ENCODE measurements around the gene EDIL3.

The EDIL3 gene

DNA sequence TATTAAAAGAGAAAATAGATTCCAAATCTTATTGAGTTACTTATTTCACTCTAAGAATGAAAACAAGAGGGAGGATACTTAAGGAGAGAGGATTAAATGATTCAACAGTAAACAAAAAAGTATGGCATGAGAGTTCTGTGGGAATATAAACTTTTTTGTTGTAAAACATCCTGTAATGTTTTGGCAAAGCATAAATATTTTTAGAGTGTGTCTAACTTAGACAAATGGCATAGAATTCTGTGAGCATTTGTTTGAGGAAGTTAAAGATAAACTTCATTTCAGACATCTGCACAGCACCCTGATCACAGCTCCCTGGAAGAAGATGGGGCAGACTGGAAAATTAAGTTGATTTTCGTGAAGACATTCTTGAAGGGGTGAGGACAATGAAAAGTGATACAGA is 417.3 kb downstream of the EDIL3 start:
- Mint-ChIP-seq H3K4me1 (no peaks in the 10 kb centered on the region), H3K4me3 (no peak overlapping the region), H3K27me3 (no peaks in the 10 kb centered on the region), H3K27ac (no peak overlapping the region), H3K36me3 (no peaks in the 10 kb centered on the region), H3K9me3 (no peaks in the 10 kb centered on the region)
- ATAC-seq (replicated peaks) (no peak), DNase-seq (no peak)

DNA sequence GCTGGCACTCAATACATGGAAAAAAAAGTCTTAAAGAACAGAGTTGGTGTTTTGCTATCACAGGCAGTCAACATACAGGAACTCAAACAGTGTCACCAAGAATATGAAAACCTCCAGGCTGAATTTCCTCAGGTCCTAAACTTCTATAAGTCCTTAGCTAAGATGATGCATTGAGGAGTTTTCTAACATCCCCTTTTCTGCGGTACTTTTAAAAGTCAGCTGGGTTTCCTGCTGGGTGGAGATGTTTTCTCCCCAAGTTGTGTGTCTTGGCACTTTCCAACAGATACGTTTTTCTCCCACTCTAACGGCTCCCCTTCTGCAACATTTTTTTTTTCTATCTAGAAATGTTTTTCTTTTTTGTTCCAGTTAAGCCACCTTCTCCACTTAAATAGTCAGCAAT is 419.2 kb downstream of the EDIL3 start:
- Mint-ChIP-seq H3K27ac (no peak overlapping the region), H3K4me3 (no peak overlapping the region), H3K4me1 (no peaks in the 10 kb centered on the region), H3K9me3 (no peaks in the 10 kb centered on the region), H3K27me3 (no peaks in the 10 kb centered on the region), H3K36me3 (no peaks in the 10 kb centered on the region)
- ATAC-seq (replicated peaks) (no peak), DNase-seq (no peak)

- no peak for ATAC-seq (replicated peaks)
- no peak for DNase-seq
- no peak overlapping the region for H3K27ac Mint-ChIP-seq
- no peak overlapping the region for H3K4me3 Mint-ChIP-seq
- H3K36me3 Mint-ChIP-seq, result no peaks in the 10 kb centered on the region
- no peaks in the 10 kb centered on the region for H3K9me3 Mint-ChIP-seq
- H3K4me1 Mint-ChIP-seq, result no peaks in the 10 kb centered on the region
- H3K27me3 Mint-ChIP-seq, result no peaks in the 10 kb centered on the region
Measured at GRCh38 chr5:83964271-83964670, 420.4 kb downstream of the EDIL3 start.

DNA sequence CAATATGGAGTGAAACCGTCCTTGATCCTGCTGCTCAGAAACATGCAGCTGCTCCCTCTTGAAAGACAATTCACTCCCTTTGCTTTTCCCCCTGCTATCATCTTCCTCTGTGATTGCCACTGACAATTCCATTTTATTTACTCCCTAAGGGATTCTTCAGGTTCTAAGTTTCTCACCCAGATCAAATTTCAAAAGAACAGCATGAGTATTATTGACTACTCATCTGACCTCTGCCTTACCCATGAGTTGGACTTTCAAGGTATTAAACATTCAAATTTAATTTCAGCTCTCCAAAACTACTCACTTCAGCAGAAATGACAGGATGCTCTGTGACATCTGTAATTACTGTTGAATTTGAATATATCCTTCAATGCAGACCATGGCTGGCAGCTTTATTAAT is 427.5 kb downstream of the EDIL3 start:
- H3K4me3 Mint-ChIP-seq, result no peak overlapping the region
- no peaks in the 10 kb centered on the region for H3K27me3 Mint-ChIP-seq
- peaks cover 0 to 1% of the 10 kb centered on the region in 2 donors for H3K9me3 Mint-ChIP-seq
- no peak overlapping the region for H3K27ac Mint-ChIP-seq
- DNase-seq (no peak), ATAC-seq (replicated peaks) (no peak)
- H3K36me3 Mint-ChIP-seq, result no peaks in the 10 kb centered on the region
- H3K4me1 Mint-ChIP-seq, result no peaks in the 10 kb centered on the region

DNA sequence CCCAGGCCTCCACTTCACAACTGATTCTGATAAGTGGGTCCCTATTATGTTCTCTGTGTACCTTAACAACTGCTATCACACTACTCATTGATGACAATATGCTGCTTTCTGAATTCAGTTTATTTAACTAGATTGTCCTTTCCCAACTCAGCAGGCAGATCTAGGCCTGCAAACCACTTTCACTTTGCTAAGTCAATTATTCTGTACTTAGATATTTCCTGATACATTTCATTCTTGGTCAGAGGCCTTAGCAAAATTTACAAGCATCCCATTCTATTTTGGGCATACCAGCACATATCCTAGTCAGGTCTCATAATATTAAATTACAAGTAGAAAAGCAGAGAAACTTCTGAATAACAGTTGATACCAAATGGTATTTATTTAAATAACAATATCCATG is 428.3 kb downstream of the EDIL3 start:
- no peaks in the 10 kb centered on the region for H3K27me3 Mint-ChIP-seq
- no peak for ATAC-seq (replicated peaks)
- peaks cover 0 to 1% of the 10 kb centered on the region in 2 donors for H3K9me3 Mint-ChIP-seq
- H3K36me3 Mint-ChIP-seq, result no peaks in the 10 kb centered on the region
- no peak for DNase-seq
- H3K4me1 Mint-ChIP-seq, result no peaks in the 10 kb centered on the region
- H3K4me3 Mint-ChIP-seq, result no peak overlapping the region
- H3K27ac Mint-ChIP-seq, result no peak overlapping the region

GRCh38 chr5:83955916-83956315 is 428.8 kb downstream of the EDIL3 start:
- Mint-ChIP-seq H3K27me3 (no peaks in the 10 kb centered on the region), H3K27ac (no peak overlapping the region), H3K4me3 (no peak overlapping the region), H3K4me1 (no peaks in the 10 kb centered on the region), H3K36me3 (no peaks in the 10 kb centered on the region), H3K9me3 (peaks cover 0 to 1% of the 10 kb centered on the region in 2 donors)
- ATAC-seq (replicated peaks) (no peak), DNase-seq (no peak)

- Mint-ChIP-seq H3K4me1 (no peaks in the 10 kb centered on the region), H3K27ac (no peak overlapping the region), H3K4me3 (no peak overlapping the region), H3K9me3 (no peaks in the 10 kb centered on the region), H3K36me3 (no peaks in the 10 kb centered on the region), H3K27me3 (no peaks in the 10 kb centered on the region)
- ATAC-seq (replicated peaks) (no peak), DNase-seq (no peak)
Measured at GRCh38 chr5:83947763-83948162, 436.9 kb downstream of the EDIL3 start.

DNA sequence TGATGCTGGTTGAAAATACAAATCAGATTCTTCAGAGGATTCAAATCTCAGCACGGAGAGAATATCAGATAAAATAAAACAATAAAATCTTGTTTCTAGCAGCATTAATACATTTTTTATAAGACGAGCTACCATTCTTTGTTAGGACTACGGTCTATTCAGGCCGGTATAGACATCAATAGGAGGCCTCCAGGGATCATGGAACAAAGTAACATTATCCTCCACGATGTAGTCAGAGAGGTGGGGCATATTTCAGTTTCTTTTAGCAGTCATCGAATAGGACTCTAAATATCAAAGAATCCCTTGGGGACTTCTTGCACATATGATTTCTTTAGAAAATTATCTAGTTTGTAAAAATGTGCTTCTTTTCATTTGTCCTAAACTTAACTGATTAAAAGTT is 438.2 kb downstream of the EDIL3 start:
- ATAC-seq (replicated peaks), result no peak
- H3K4me3 Mint-ChIP-seq, result no peak overlapping the region

GRCh38 chr5:83942155-83942554 is 442.5 kb downstream of the EDIL3 start:
- H3K36me3 Mint-ChIP-seq, result no peaks in the 10 kb centered on the region
- no peaks in the 10 kb centered on the region for H3K9me3 Mint-ChIP-seq
- DNase-seq (no peak), ATAC-seq (replicated peaks) (no peak)
- no peaks in the 10 kb centered on the region for H3K4me1 Mint-ChIP-seq
- H3K27me3 Mint-ChIP-seq, result no peaks in the 10 kb centered on the region
- H3K27ac Mint-ChIP-seq, result no peak overlapping the region
- H3K4me3 Mint-ChIP-seq, result no peak overlapping the region

More for the DNA sequence above, 438.2 kb downstream of the EDIL3 start:
- no peaks in the 10 kb centered on the region for H3K36me3 Mint-ChIP-seq
- DNase-seq, result no peak
- H3K27ac Mint-ChIP-seq, result no peak overlapping the region
- H3K27me3 Mint-ChIP-seq, result no peaks in the 10 kb centered on the region
- H3K9me3 Mint-ChIP-seq, result no peaks in the 10 kb centered on the region
- H3K4me1 Mint-ChIP-seq, result no peaks in the 10 kb centered on the region

DNA sequence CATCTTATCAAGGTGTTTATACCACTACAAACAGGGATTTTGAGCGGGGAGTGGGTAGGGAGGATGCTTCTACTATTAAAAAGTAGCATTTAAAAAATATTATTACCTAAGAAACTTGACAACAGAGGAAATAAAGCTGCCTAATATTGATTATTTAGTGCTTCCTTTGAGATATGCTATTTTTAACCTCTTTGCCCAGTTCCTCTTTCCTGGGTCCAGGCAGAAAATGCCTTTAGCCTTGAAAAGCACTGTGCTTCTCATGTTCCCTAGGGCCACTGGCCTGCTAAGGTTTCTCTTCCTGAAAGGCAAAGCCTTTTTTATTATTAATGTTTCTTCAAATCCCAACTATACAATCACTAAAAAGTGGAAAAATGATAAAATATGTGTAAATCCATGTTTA is 446.8 kb downstream of the EDIL3 start:
- no peaks in the 10 kb centered on the region for H3K4me1 Mint-ChIP-seq
- H3K27ac Mint-ChIP-seq, result no peak overlapping the region
- H3K4me3 Mint-ChIP-seq, result no peak overlapping the region
- DNase-seq, result no peak
- H3K27me3 Mint-ChIP-seq, result no peaks in the 10 kb centered on the region
- ATAC-seq (replicated peaks), result no peak
- H3K9me3 Mint-ChIP-seq, result no peaks in the 10 kb centered on the region
- no peaks in the 10 kb centered on the region for H3K36me3 Mint-ChIP-seq

GRCh38 chr5:83931969-83932368 is 452.7 kb downstream of the EDIL3 start:
- Mint-ChIP-seq H3K36me3 (no peaks in the 10 kb centered on the region), H3K4me3 (no peak overlapping the region), H3K27me3 (peaks cover 5 to 8% of the 10 kb centered on the region in 2 donors), H3K4me1 (no peaks in the 10 kb centered on the region), H3K27ac (no peak overlapping the region), H3K9me3 (peaks cover 4 to 5% of the 10 kb centered on the region in 2 donors)
- ATAC-seq (replicated peaks) (no peak), DNase-seq (no peak)

- ATAC-seq (replicated peaks) (no peak), DNase-seq (peak; percentile 9)
- no peaks in the 10 kb centered on the region for H3K36me3 Mint-ChIP-seq
- peaks cover 1 to 2% of the 10 kb centered on the region in 2 donors for H3K9me3 Mint-ChIP-seq
- H3K4me3 Mint-ChIP-seq, result no peak overlapping the region
- no peaks in the 10 kb centered on the region for H3K4me1 Mint-ChIP-seq
- H3K27me3 Mint-ChIP-seq, result peaks cover 12 to 16% of the 10 kb centered on the region in 2 donors
- H3K27ac Mint-ChIP-seq, result no peak overlapping the region
Measured at GRCh38 chr5:83927140-83927733, 457.4 kb downstream of the EDIL3 start.

DNA sequence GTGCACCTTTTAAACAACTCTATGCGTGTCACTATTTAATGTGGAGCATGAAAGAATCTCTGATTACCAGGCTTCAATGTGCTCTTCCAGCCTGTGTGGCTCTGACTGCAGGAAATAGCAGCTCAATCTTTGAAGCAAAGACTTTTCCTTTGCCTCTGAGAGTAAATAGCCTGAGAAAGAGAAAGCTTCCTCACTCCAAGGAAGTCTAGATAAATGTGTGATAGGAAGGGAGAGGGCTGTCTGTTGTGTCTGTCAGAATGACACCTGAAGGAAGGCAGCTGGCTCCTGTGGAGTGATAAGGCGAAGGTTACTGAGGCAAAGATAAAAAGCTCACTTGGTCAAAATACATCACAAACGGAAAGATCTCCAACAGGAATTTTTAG is 458.7 kb downstream of the EDIL3 start:
- no peak overlapping the region for H3K27ac Mint-ChIP-seq

GRCh38 chr5:83925321-83925954 is 459.2 kb downstream of the EDIL3 start:
- H3K9me3 Mint-ChIP-seq, result peaks cover 0 to 2% of the 10 kb centered on the region in 2 donors
- ATAC-seq (replicated peaks) (no peak), DNase-seq (no peak)
- no peaks in the 10 kb centered on the region for H3K36me3 Mint-ChIP-seq
- H3K4me3 Mint-ChIP-seq, result no peak overlapping the region
- no peaks in the 10 kb centered on the region for H3K4me1 Mint-ChIP-seq
- H3K27me3 Mint-ChIP-seq, result peaks cover 12 to 16% of the 10 kb centered on the region in 2 donors
- no peak overlapping the region for H3K27ac Mint-ChIP-seq

More for the DNA sequence above, 458.7 kb downstream of the EDIL3 start:
- Mint-ChIP-seq H3K4me3 (no peak overlapping the region), H3K36me3 (no peaks in the 10 kb centered on the region), H3K9me3 (peaks cover 0 to 2% of the 10 kb centered on the region in 2 donors), H3K4me1 (no peaks in the 10 kb centered on the region), H3K27me3 (peaks cover 12 to 16% of the 10 kb centered on the region in 2 donors)
- DNase-seq, result no peak
- ATAC-seq (replicated peaks), result no peak

DNA sequence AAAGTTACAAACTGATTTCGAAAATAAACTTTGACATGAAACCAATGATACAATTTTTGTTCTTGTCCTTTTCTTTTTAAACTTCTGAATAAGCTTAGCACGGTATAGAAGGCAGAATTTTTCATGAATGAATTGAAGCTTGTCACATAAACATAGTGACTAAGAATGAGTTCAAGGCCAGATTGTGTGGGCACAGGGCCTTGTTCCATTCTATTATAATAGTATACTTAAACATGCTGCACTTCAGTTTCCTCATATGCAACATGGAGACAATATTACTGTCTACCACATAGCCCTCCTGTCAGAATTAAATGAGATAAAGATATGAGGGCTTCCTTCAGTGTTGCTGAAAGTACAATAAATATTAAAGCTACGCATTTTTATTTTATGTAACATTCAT is 459.8 kb downstream of the EDIL3 start:
- H3K4me3 Mint-ChIP-seq, result no peak overlapping the region
- no peaks in the 10 kb centered on the region for H3K4me1 Mint-ChIP-seq
- H3K36me3 Mint-ChIP-seq, result no peaks in the 10 kb centered on the region
- H3K27me3 Mint-ChIP-seq, result peaks cover 12 to 16% of the 10 kb centered on the region in 2 donors
- peaks cover 0 to 2% of the 10 kb centered on the region in 2 donors for H3K9me3 Mint-ChIP-seq
- DNase-seq (no peak), ATAC-seq (replicated peaks) (no peak)
- H3K27ac Mint-ChIP-seq, result no peak overlapping the region

All from stimulated activated naive B cell treated with anti-CD40 and anti-IgM and Interleukin-4, amounts not matched to agents 10 μg/mL and 1 μg/mL and 100 μg/mL, for 72 hours (primary cell).